IMR-90 (cell line): ENCODE results near the gene ELK3. TPM values are rescaled to one million over a fixed set of nuclear protein-coding genes. Genes with fewer than 3 reads are reported as not detected.

Experiments used
- ATAC-seq: fragments of 200-7000 bp; cut with Tn5 transposase; 2 replicates; pipeline ENCODE4 v1.9.1; 2020; ENCODE audit warnings: low read depth, mild to moderate bottlenecking, moderate library complexity
- BruUV-seq: library from RNA; stranded (reverse); fragments of 400-500 nt; replicated peaks from 2 replicates; lab custom pipeline; 2021; lab: Mats Ljungman, UMichigan
- CTCF ChIA-PET: fragments of 300-600 bp; formaldehyde crosslinking; extraction: SDS; loops from one replicate; lab custom pipeline; 2021; ENCODE audit warnings: antibody characterized with exemption; lab: Yijun Ruan, JAX
- POLR2A ChIA-PET: fragments of 300-600 bp; sonication (Branson Sonifier 250); formaldehyde crosslinking; loops from one replicate; lab custom pipeline; 2022; ENCODE audit warnings: antibody characterized with exemption; ENCODE audit not compliant: unreplicated experiment; lab: Charles Lee
- DNase-seq: peaks from one replicate; pipeline ENCODE4 v3.0.0; 2013
- H2AFZ ChIP-seq: replicated peaks from 2 replicates; pipeline ENCODE3; 2013; ENCODE audit warnings: low read length, mild to moderate bottlenecking; ENCODE audit not compliant: poor library complexity
- H2AK5ac ChIP-seq: 2 replicates; pipeline ENCODE4 v1.6.1; 2013; ENCODE audit warnings: low read depth, low read length, inconsistent platforms
- H2AK9ac ChIP-seq: replicated peaks from 2 replicates; pipeline ENCODE3; 2013; ENCODE audit warnings: mild to moderate bottlenecking, low read depth, low read length, moderate library complexity; ENCODE audit not compliant: poor library complexity
- H2BK120ac ChIP-seq: 2 replicates; pipeline ENCODE4 v1.6.1; 2013; ENCODE audit warnings: low read depth, low read length, inconsistent platforms
- H2BK15ac ChIP-seq: 3 replicates; pipeline ENCODE4 v1.6.1; 2013; ENCODE audit warnings: low read depth, low read length, inconsistent platforms
- H2BK20ac ChIP-seq: 2 replicates; pipeline ENCODE4 v1.6.1; 2013; ENCODE audit warnings: low read depth, mild to moderate bottlenecking, inconsistent platforms, low read length, moderate library complexity
- H2BK5ac ChIP-seq: 2 replicates; pipeline ENCODE4 v1.6.1; 2013; ENCODE audit warnings: mild to moderate bottlenecking, low read depth, low read length, inconsistent platforms; ENCODE audit not compliant: poor library complexity, severe bottlenecking
- H3K14ac ChIP-seq: replicated peaks from 2 replicates; pipeline ENCODE4 v1.6.1; 2013; ENCODE audit warnings: low read depth, low read length, inconsistent platforms
- H3K18ac ChIP-seq: 2 replicates; pipeline ENCODE4 v1.6.1; 2013; ENCODE audit warnings: low read depth, low read length, control low read depth
- H3K23ac ChIP-seq: 2 replicates; pipeline ENCODE4 v1.6.1; 2013; ENCODE audit warnings: low read depth, low read length, inconsistent platforms
- H3K27ac ChIP-seq: 2 replicates; pipeline ENCODE4 v1.5.1; 2013; ENCODE audit warnings: mild to moderate bottlenecking, control low read depth, low read length; ENCODE audit not compliant: insufficient read depth
- H3K27me3 ChIP-seq: 2 replicates; pipeline ENCODE4 v1.6.1; 2013; ENCODE audit warnings: low read length; ENCODE audit not compliant: control insufficient read depth, insufficient read depth
- H3K36me3 ChIP-seq: 2 replicates; pipeline ENCODE4 v1.6.1; 2013; ENCODE audit warnings: low read length, mixed read lengths; ENCODE audit not compliant: control insufficient read depth, insufficient read depth
- H3K4ac ChIP-seq: 2 replicates; pipeline ENCODE4 v1.6.1; 2013; ENCODE audit warnings: low read depth, low read length, inconsistent platforms
- H3K4me1 ChIP-seq: 2 replicates; pipeline ENCODE4 v1.6.1; 2013; ENCODE audit warnings: low read length, mixed read lengths; ENCODE audit not compliant: control insufficient read depth, insufficient read depth
- H3K4me2 ChIP-seq: 2 replicates; pipeline ENCODE4 v1.6.1; 2013; ENCODE audit warnings: low read depth, mild to moderate bottlenecking, control low read depth, low read length, moderate library complexity
- H3K4me3 ChIP-seq: 2 replicates; pipeline ENCODE4 v1.5.1; 2013; ENCODE audit warnings: low read depth, mild to moderate bottlenecking, control low read depth, low read length, moderate library complexity; ENCODE audit not compliant: insufficient read depth
- H3K56ac ChIP-seq: 2 replicates; pipeline ENCODE4 v1.6.1; 2013; ENCODE audit warnings: low read length, inconsistent platforms; ENCODE audit not compliant: insufficient read depth; ENCODE audit errors: extremely low read depth
- H3K79me1 ChIP-seq, 2 experiments: 2 replicates each; pipeline ENCODE4 v1.6.1; 2013; ENCODE audit warnings: low read length in 2 of 2, inconsistent platforms in 1 of 2, low read depth in 1 of 2
- H3K9ac ChIP-seq: 2 replicates; pipeline ENCODE4 v1.6.1; 2013; ENCODE audit warnings: low read depth, low read length, control low read depth
- H3K9me1 ChIP-seq: 2 replicates; pipeline ENCODE4 v1.6.1; 2013; ENCODE audit warnings: low read length, inconsistent platforms; ENCODE audit not compliant: insufficient read depth
- H3K9me3 ChIP-seq: 2 replicates; pipeline ENCODE4 v1.6.1; 2013; ENCODE audit warnings: low read length; ENCODE audit not compliant: control insufficient read depth, insufficient read depth
- H4K20me1 ChIP-seq: 2 replicates; pipeline ENCODE4 v1.6.1; 2013; ENCODE audit warnings: low read length, inconsistent platforms; ENCODE audit not compliant: insufficient read depth
- H4K5ac ChIP-seq: 2 replicates; pipeline ENCODE4 v1.6.1; 2013; ENCODE audit warnings: mild to moderate bottlenecking, low read depth, low read length, control low read depth
- H4K8ac ChIP-seq, 2 experiments: 2 replicates each; pipeline ENCODE4 v1.6.1; 2013; ENCODE audit warnings: low read depth in 2 of 2, low read length in 2 of 2, control low read depth in 1 of 2, inconsistent platforms in 1 of 2
- H4K91ac ChIP-seq: 2 replicates; pipeline ENCODE4 v1.6.1; 2013; ENCODE audit warnings: low read depth, low read length, inconsistent platforms; ENCODE audit not compliant: insufficient read depth
- BHLHE40 ChIP-seq: fragments of 150-350 bp; IDR thresholded peaks from 2 replicates; pipeline ENCODE4 v1.6.1; 2016; ENCODE audit warnings: mild to moderate bottlenecking, low read depth, low read length
- CEBPB ChIP-seq: IDR thresholded peaks from 2 replicates; pipeline ENCODE4 v1.6.1; 2012; ENCODE audit warnings: low read depth, low read length, improper control_type of control experiment
- CHD1 ChIP-seq: IDR thresholded peaks from 2 replicates; pipeline ENCODE4 v1.6.1; 2012; ENCODE audit warnings: low read depth, low read length, improper control_type of control experiment
- CTCF ChIP-seq: conservative IDR thresholded peaks from 2 replicates; pipeline ENCODE4 v1.5.1; 2012; ENCODE audit warnings: mild to moderate bottlenecking, low read depth, low read length, improper control_type of control experiment
- FOS ChIP-seq: fragments of 150-350 bp; IDR thresholded peaks from 2 replicates; pipeline ENCODE4 v1.6.1; 2016; ENCODE audit warnings: low read depth, low read length
- MAZ ChIP-seq: IDR thresholded peaks from 2 replicates; pipeline ENCODE4 v1.6.1; 2012; ENCODE audit warnings: low read depth, mild to moderate bottlenecking, low read length, improper control_type of control experiment, moderate library complexity, borderline replicate concordance
- MXI1 ChIP-seq: IDR thresholded peaks from 2 replicates; pipeline ENCODE4 v1.6.1; 2012; ENCODE audit warnings: low read depth, mild to moderate bottlenecking, low read length, moderate library complexity, borderline replicate concordance
- NFE2L2 ChIP-seq: fragments of 150-350 bp; IDR thresholded peaks from 2 replicates; pipeline ENCODE4 v1.6.1; 2016; ENCODE audit warnings: low read depth, mild to moderate bottlenecking, low read length
- POLR2A ChIP-seq: IDR thresholded peaks from 2 replicates; pipeline ENCODE4 v1.6.1; 2012; ENCODE audit warnings: mild to moderate bottlenecking, low read depth, low read length
- RAD21 ChIP-seq: IDR thresholded peaks from 2 replicates; pipeline ENCODE4 v1.6.1; 2012; ENCODE audit warnings: low read length, improper control_type of control experiment
- RCOR1 ChIP-seq: IDR thresholded peaks from 2 replicates; pipeline ENCODE4 v1.6.1; 2012; ENCODE audit warnings: mild to moderate bottlenecking, low read length, improper control_type of control experiment; ENCODE audit not compliant: insufficient replicate concordance
- RFX5 ChIP-seq: IDR thresholded peaks from 2 replicates; pipeline ENCODE4 v1.8.0; 2012; ENCODE audit warnings: low read depth, mild to moderate bottlenecking, low read length, moderate library complexity
- SMC3 ChIP-seq: fragments of 150-350 bp; IDR thresholded peaks from 2 replicates; pipeline ENCODE4 v1.6.1; 2016; ENCODE audit warnings: low read depth, mild to moderate bottlenecking, antibody characterized with exemption, low read length, moderate library complexity
- USF2 ChIP-seq: fragments of 150-350 bp; IDR thresholded peaks from 2 replicates; pipeline ENCODE4 v1.6.1; 2017; ENCODE audit warnings: mild to moderate bottlenecking, antibody characterized with exemption, low read length, low read depth
- WGBS, 2 experiments: methylation state at CpG; one replicate each; pipeline versions ENCODE4 v1.1.5 to v1.1.7; 2013; ENCODE audit warnings: missing lambda C conversion rate in 2 of 2; ENCODE audit not compliant: insufficient read length in 1 of 2; ENCODE audit errors: extremely low coverage in 2 of 2; 5-methylcytosine and 5-hydroxymethylcytosine counted together
- dilution Hi-C: fragments of 300-500 bp; cut with HindIII; formaldehyde crosslinking; loops from one replicate; pipeline ENCODE4 v1.14.3; 2018; ENCODE audit warnings: low sequenced_read_pairs; ENCODE audit not compliant: unreplicated experiment
- in situ Hi-C: fragments of 300-500 bp; cut with MboI; formaldehyde crosslinking; loops from 3 replicates; pipeline ENCODE4 v1.14.3; 2019; ENCODE audit warnings: low sequenced_read_pairs, inconsistent platforms, mixed read lengths
- intact Hi-C: fragments of 100-400 bp; cut with micrococcal nuclease; formaldehyde crosslinking; loops from 2 replicates; pipeline ENCODE4 v1.10.0; 2022
- polyA plus RNA-seq, 3 experiments: library from polyadenylated mRNA; depleted of rRNA; stranded (reverse); fragments of >200 nt; gene quantifications; 2 replicates each; pipeline ENCODE4 v1.2.3, GENCODE V29; 2012; ENCODE audit warnings: low replicate concordance in 1 of 3
- total RNA-seq: library from RNA; depleted of rRNA; stranded (reverse); fragments of >200 nt; gene quantifications from 2 replicates; pipeline ENCODE4 v1.2.3, GENCODE V29; 2012
- TF ChIP-seq, protein P1 (sequence below): fragments of 150-350 bp; IDR thresholded peaks from 2 replicates; pipeline ENCODE4 v1.6.1; 2016; ENCODE audit warnings: low read depth, mild to moderate bottlenecking, low read length, moderate library complexity, borderline replicate concordance

The ELK3 gene
- total and polyA plus RNA-seq, 2 of the 4 experiments (the other 2 are of a cell fraction): 14.5 to 27.5 TPM

- no CpG with 5 or more reads among the region's 5 CpGs for WGBS, 2 experiments
- Histone ChIP-seq H3K4me2 (no peak overlapping the region), H3K27me3 (no peaks in the 10 kb centered on the region), H3K56ac (no peak overlapping the region), H2BK15ac (no peak overlapping the region), H2BK120ac (no peak overlapping the region), H4K91ac (no peak overlapping the region), H2AK5ac (no peak overlapping the region), H3K9me3 (no peaks in the 10 kb centered on the region), H2AK9ac (no peak overlapping the region), H3K79me1 (peaks cover 36 to 80% of the 10 kb centered on the region in 2 experiments), H2BK5ac (no peak overlapping the region), H3K4me1 (peaks cover 17% of the 10 kb centered on the region), H2BK20ac (no peak overlapping the region), H3K18ac (no peak overlapping the region), H4K8ac (no peak overlapping the region), H3K4me3 (no peak overlapping the region), H3K23ac (no peak overlapping the region), H3K36me3 (peaks cover 32% of the 10 kb centered on the region), H3K14ac (no peak overlapping the region), H4K20me1 (peaks cover 58% of the 10 kb centered on the region), H3K27ac (no peak overlapping the region), H3K9ac (no peak overlapping the region), H3K9me1 (peaks cover 21% of the 10 kb centered on the region), H2AFZ (no peak overlapping the region), H4K5ac (no peak overlapping the region), H3K4ac (no peak overlapping the region)
- intact Hi-C loops (no loop called here), in situ Hi-C loops (no loop called here), dilution Hi-C loops (no loop called here)
- TF ChIP-seq, protein P1, sequence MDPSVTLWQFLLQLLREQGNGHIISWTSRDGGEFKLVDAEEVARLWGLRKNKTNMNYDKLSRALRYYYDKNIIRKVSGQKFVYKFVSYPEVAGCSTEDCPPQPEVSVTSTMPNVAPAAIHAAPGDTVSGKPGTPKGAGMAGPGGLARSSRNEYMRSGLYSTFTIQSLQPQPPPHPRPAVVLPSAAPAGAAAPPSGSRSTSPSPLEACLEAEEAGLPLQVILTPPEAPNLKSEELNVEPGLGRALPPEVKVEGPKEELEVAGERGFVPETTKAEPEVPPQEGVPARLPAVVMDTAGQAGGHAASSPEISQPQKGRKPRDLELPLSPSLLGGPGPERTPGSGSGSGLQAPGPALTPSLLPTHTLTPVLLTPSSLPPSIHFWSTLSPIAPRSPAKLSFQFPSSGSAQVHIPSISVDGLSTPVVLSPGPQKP: no peak
- TF ChIP-seq MXI1 (no peak), RCOR1 (no peak), SMC3 (no peak), USF2 (no peak), MAZ (no peak), NFE2L2 (no peak), CEBPB (no peak), CHD1 (no peak), RAD21 (no peak), FOS (no peak), BHLHE40 (no peak), RFX5 (no peak), POLR2A (no peak), CTCF (no peak)
- CTCF ChIA-PET: no interaction called here
- BruUV-seq: no TSS peak
- ATAC-seq (no peak), DNase-seq (peak; percentile 20)
- POLR2A ChIA-PET: no interaction called here
These were observed 67.4 kb downstream of the ELK3 start for GRCh38 chr12:96261557-96261956.
